Urinary bladder (tissue), 4 donors: ENCODE data around the gene MRPL20. TPM values are rescaled to one million over a fixed set of nuclear protein-coding genes. Genes with fewer than 3 reads are reported as not detected.
A peak's percentile ranks its signal among the peaks of the same experiment; 100 is the strongest.

Experiments
- DNase-seq: peaks from one replicate; pipeline ENCODE4 v3.0.0-alpha.2; 2015; ENCODE audit errors: extremely low spot score
- H3K27ac ChIP-seq: one replicate; pipeline ENCODE4 v1.5.1; 2013; ENCODE audit warnings: low read depth, mild to moderate bottlenecking, moderate library complexity
- H3K36me3 ChIP-seq: one replicate; pipeline ENCODE4 v1.6.1; 2013; ENCODE audit warnings: mild to moderate bottlenecking, moderate library complexity; ENCODE audit not compliant: insufficient read depth
- H3K4me1 ChIP-seq: one replicate; pipeline ENCODE4 v1.6.1; 2013; ENCODE audit warnings: mild to moderate bottlenecking, moderate library complexity; ENCODE audit not compliant: insufficient read depth
- H3K4me3 ChIP-seq: one replicate; pipeline ENCODE4 v1.5.1; 2013; ENCODE audit warnings: low read depth, low read length
- WGBS: extraction: QIAGEN DNeasy Blood & Tissue Kit; methylation state at CpG from one replicate; pipeline ENCODE4 v1.1.7; 2013; 5-methylcytosine and 5-hydroxymethylcytosine counted together
- polyA plus RNA-seq: library from polyadenylated mRNA; stranded (reverse); fragments of 200-250 nt; gene quantifications from one replicate; pipeline ENCODE4 v1.2.3, GENCODE V29; 2013
- total RNA-seq: library from RNA; depleted of rRNA; stranded (reverse); fragments of >200 nt; gene quantifications from one replicate; pipeline ENCODE4 v1.2.3, GENCODE V29; 2014
- donor health status: healthy with polysubstance abuse.
- donor health status: healthy.

MRPL20 gene
- total and polyA plus RNA-seq, 2 donors = 55.1 to 183 TPM

- WGBS = 47% methylated on average over 33 of the region's 33 CpGs
- H3K4me1 ChIP-seq = no peaks in the 10 kb centered on the region
- DNase-seq = no peak
- no peaks in the 10 kb centered on the region for H3K36me3 ChIP-seq
- no peak overlapping the region for H3K27ac ChIP-seq
- H3K4me3 ChIP-seq = no peak overlapping the region
Measured at GRCh38 chr1:1425753-1426495, 18.8 kb upstream of the MRPL20 start.

GRCh38 chr1:1425426-1425752 is 18.3 kb upstream of the MRPL20 start:
- H3K4me1 ChIP-seq = no peaks in the 10 kb centered on the region
- WGBS = 67% methylated on average over 12 of the region's 12 CpGs
- DNase-seq = no peak
- no peaks in the 10 kb centered on the region for H3K36me3 ChIP-seq
- H3K4me3 ChIP-seq = no peak overlapping the region
- no peak overlapping the region for H3K27ac ChIP-seq

DNA sequence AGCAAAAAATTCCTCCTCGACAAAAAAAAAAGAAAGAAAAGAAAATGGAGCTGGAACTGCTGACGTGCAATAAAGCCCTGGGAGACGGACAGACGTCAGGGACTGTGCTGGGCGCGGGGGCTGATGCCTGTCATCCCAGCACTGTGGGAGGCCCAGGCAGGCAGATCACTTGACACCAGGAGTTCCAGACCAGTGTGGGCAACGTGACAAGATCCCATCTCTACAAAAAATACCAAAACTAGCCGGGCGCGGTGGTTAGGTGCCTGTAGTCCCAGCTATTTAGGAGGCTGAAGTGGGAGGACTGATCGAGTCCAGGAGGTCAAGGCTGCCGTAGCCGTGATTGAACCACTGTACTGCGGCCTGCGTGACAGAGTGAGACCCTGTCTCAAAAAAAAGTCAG is 17.6 kb upstream of the MRPL20 start:
- WGBS = 79% methylated on average over 15 of the region's 15 CpGs
- no peaks in the 10 kb centered on the region for H3K4me1 ChIP-seq

DNA sequence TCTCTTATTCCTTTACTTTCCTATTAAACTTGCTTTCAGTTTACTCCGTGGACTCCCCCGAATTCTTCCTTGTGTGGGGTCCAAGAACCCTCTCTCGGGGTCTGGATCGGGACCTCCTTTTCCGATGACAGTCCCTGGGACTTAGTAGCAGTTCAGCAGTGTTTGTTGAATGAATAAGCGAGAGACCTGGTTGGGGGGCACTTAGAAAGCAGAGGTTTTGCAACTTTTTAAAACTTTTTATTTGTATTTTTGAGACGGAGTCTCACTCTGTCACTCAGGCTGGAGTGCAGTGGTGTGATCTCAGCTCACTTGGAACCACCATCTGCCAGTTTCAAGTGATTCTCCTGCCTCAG is 16.1 kb upstream of the MRPL20 start:
- Histone ChIP-seq H3K4me3 (no peak overlapping the region), H3K36me3 (no peaks in the 10 kb centered on the region), H3K4me1 (no peaks in the 10 kb centered on the region), H3K27ac (no peak overlapping the region)
- no peak for DNase-seq
- 82% methylated on average over 7 of the region's 7 CpGs for WGBS

More for the DNA sequence above, 17.6 kb upstream of the MRPL20 start:
- H3K27ac ChIP-seq = no peak overlapping the region
- H3K36me3 ChIP-seq = no peaks in the 10 kb centered on the region
- DNase-seq = no peak
- H3K4me3 ChIP-seq = no peak overlapping the region

DNA sequence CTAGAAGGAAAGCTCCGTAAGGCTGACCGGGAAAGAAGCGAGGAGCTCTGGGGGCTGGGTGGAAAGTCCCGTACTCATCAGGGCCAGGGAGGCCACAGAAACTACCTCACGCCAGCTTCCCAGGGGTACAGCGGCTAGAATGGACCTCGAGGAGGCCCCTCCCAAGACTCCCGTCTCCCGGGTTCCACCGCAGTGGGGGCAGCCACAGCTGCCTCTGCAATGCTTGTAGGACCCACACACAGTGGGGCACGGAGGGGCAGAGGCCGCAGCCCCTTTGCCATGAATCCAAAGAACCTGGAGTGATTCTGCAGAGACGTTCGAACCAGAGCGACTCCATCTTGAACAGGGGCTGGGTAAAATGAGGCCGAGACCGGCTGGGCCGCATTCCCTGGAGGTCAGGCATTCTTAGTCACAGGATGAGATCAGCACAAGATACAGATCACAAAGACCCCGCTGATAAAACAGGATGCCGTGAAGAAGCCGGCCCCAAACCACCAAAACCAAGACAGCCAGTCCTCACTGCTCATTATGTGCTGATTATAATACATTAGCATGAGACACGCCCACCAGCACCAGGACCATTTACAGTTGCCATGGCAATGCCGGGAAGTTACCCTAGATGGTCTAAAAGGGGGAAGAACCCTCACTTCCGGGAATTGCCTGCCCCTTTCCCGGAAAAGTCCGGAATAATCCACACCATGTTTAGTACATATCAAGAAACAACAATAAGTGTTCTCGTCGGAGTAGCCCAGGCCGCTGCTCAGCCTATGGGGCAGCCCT is 15.6 kb upstream of the MRPL20 start:
- peak overlapping the region; percentile 45 for H3K27ac ChIP-seq

DNA sequence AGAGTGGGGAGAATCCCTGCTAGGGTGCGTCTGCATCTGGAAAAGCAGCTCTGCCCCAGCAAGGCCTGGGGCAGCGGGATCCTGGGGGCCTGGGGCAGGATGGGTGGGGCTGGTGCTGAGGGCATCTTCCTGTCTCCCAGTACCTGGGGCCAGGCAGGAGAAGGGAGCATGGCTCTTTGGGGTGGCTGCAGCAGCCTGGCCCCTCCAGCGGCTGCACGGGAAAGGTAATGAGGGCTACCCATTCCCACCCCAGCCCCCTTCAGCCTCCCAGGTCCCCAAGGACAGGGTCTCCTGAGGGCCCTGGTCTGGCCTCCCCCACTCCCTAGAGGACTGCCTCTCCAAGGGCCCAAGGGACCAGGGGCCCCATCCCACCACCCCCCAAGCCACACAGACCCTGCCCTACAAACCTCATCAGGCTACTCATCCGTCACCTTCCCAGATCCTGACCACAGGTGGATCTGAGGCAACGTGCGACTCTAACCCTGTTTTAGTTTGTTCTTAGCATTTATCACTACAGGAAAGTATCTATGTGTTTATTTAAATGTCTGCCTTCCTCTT is 14.9 kb upstream of the MRPL20 start:
- DNase-seq = no peak
- Histone ChIP-seq H3K27ac (no peak overlapping the region), H3K4me1 (no peaks in the 10 kb centered on the region), H3K36me3 (no peaks in the 10 kb centered on the region), H3K4me3 (no peak overlapping the region)
- WGBS = 75% methylated on average over 7 of the region's 7 CpGs

More for the DNA sequence above, 15.6 kb upstream of the MRPL20 start:
- WGBS = 44% methylated on average over 29 of the region's 29 CpGs
- H3K4me1 ChIP-seq = no peaks in the 10 kb centered on the region
- no peak overlapping the region for H3K4me3 ChIP-seq
- no peak for DNase-seq
- H3K36me3 ChIP-seq = no peaks in the 10 kb centered on the region

DNA sequence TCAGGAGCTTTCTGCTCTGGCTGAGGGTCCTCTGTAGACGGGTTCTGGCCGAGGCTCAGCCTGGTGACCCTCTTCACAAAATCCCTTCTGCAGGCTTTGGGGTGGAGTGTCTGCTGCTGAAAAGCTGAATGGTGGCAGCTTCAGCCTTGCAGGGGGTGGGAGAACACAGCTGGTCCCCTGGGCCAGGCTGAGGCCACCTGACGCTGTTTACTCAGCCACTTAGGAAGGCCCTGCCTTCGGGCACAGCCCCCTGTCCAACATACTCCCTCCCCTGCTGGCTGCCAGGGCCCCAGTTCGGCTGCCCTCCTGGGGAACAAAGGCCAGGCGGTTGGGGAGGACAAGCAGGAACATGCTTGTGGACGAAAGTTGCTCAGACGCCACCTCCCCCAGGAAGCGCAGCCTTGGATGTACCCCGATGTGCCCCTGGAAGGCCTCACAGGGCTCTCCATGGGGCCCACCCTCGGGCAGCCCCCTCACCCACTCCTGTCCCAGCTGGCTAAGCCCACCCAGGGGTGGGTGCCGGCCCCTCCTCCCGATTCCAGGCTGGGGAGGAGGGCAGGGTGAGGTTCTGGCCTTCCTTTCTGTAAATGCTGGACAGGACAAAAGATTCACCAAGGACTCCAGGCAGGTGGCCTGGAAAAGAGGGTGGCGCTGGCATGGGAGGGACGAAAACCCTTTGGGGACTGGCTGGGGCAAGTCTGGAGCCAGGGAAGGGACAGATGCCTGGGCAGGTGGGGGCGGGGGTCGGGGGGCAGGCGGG is 14.2 kb upstream of the MRPL20 start, which contains the start of gene ANKRD65:
Gene ANKRD65, minus strand, starts transcription at position 130 of the 760 bp plus-strand sequence. CDS start 271 bp downstream, outside the sequence.
- DNase-seq = no peak
- Histone ChIP-seq H3K36me3 (no peaks in the 10 kb centered on the region), H3K27ac (peak within 1 kb of the TSS; percentile 75), H3K4me3 (peak within 1 kb of the TSS; percentile 69), H3K4me1 (no peaks in the 10 kb centered on the region)
- WGBS = 77% methylated on average over 18 of the region's 18 CpGs

GRCh38 chr1:1420654-1421141 is 13.6 kb upstream of the MRPL20 start:
- Histone ChIP-seq H3K4me3 (peak overlapping the region; percentile 69), H3K4me1 (no peaks in the 10 kb centered on the region), H3K27ac (no peak overlapping the region), H3K36me3 (no peaks in the 10 kb centered on the region)
- no peak for DNase-seq
- WGBS = 74% methylated on average over 12 of the region's 12 CpGs

GRCh38 chr1:1419813-1420653 is 12.9 kb upstream of the MRPL20 start:
- peak overlapping the region; percentile 69 for H3K4me3 ChIP-seq
- H3K4me1 ChIP-seq = no peaks in the 10 kb centered on the region
- DNase-seq = no peak

DNA sequence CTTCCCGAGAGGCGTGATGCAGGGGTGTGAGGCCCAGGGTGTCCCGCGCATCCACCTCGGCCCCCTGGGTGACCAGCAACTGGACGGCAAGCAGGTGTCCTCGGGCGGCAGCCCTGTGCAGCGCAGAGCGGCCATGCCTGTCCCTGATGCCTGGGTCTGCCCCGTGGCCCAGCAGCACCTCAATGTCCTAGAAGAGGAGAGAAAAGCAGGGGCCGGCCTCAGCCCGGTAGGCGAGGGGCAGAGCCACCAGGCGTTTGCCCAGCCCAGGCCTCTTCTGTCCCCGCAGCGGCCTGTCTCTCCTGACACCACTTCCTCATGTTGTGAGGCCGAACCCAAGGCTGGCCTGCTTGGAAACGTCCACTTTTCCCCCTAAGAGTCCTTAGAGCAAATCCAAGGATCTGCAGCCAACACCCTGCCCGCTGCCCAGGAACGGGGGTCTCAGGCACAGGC is 12.3 kb upstream of the MRPL20 start:
- WGBS = 84% methylated on average over 21 of the region's 21 CpGs

More at GRCh38 chr1:1419813-1420653, 12.9 kb upstream of the MRPL20 start:
- WGBS = 12% methylated on average over 112 of the region's 112 CpGs
- Histone ChIP-seq H3K27ac (peak overlapping the region; percentile 42), H3K36me3 (no peaks in the 10 kb centered on the region)

GRCh38 chr1:1418464-1419362 is 11.6 kb upstream of the MRPL20 start:
- Histone ChIP-seq H3K4me1 (no peaks in the 10 kb centered on the region), H3K36me3 (no peaks in the 10 kb centered on the region), H3K27ac (no peak overlapping the region), H3K4me3 (no peak overlapping the region)
- 91% methylated on average over 26 of the region's 26 CpGs for WGBS
- DNase-seq = no peak

More for the DNA sequence above, 12.3 kb upstream of the MRPL20 start:
- Histone ChIP-seq H3K4me1 (no peaks in the 10 kb centered on the region), H3K4me3 (peak overlapping the region; percentile 69), H3K36me3 (no peaks in the 10 kb centered on the region), H3K27ac (peak overlapping the region; percentile 42)
- DNase-seq = no peak
